Common myeloid progenitor, CD34-positive (primary cell): ENCODE data around the gene POLR1C.

Experiments
- CTCF ChIA-PET: fragments of 350-600 bp; sonication (Branson Sonifier 250); formaldehyde crosslinking; loops from one replicate; lab custom pipeline; 2021; ENCODE audit warnings: antibody characterized with exemption; lab: Charles Lee
- POLR2A ChIA-PET: fragments of 350-600 bp; sonication (Branson Sonifier 250); formaldehyde crosslinking; loops from one replicate; lab custom pipeline; 2021; ENCODE audit warnings: antibody characterized with exemption; lab: Charles Lee
- DNase-seq, 3 donors: peaks; one replicate each; pipeline versions ENCODE4 v3.0.0 to v3.0.0-alpha.2; 2013
- H3K27ac ChIP-seq, 2 experiments: 1 replicate in 1 of 2; 2 replicates in 1 of 2; pipeline ENCODE4 v1.7.0; 2013; ENCODE audit warnings: inconsistent platforms in 2 of 2, low read length in 2 of 2, mild to moderate bottlenecking in 2 of 2, low read depth in 1 of 2, moderate library complexity in 1 of 2; ENCODE audit not compliant: severe bottlenecking in 2 of 2, insufficient read depth in 1 of 2, poor library complexity in 1 of 2
- H3K27me3 ChIP-seq, 5 experiments: replicated peaks in 2 of 5; 1 replicate in 3 of 5; 2 replicates in 2 of 5; pipeline versions ENCODE4 v1.6.1 to v1.7.0; 2013; ENCODE audit warnings: low read length in 4 of 5, mild to moderate bottlenecking in 2 of 5, moderate library complexity in 2 of 5, inconsistent platforms in 1 of 5; ENCODE audit not compliant: insufficient read depth in 5 of 5, control insufficient read depth in 4 of 5
- H3K36me3 ChIP-seq, 4 experiments: 1 replicate in 2 of 4; 2 replicates in 2 of 4; pipeline versions ENCODE4 v1.6.1 to v1.7.0; 2013; ENCODE audit warnings: low read length in 3 of 4, control low read depth in 1 of 4, mild to moderate bottlenecking in 1 of 4; ENCODE audit not compliant: control insufficient read depth in 4 of 4, insufficient read depth in 4 of 4
- H3K4me1 ChIP-seq, 4 experiments: 1 replicate in 3 of 4; 2 replicates in 1 of 4; pipeline versions ENCODE4 v1.6.1 to v1.7.1; 2013; ENCODE audit warnings: low read length in 3 of 4, mild to moderate bottlenecking in 3 of 4, control low read depth in 1 of 4, inconsistent platforms in 1 of 4, moderate library complexity in 1 of 4; ENCODE audit not compliant: control insufficient read depth in 4 of 4, insufficient read depth in 4 of 4; ENCODE audit errors: control extremely low read depth in 1 of 4
- H3K4me3 ChIP-seq, 7 experiments: 1 replicate in 4 of 7; 2 replicates in 3 of 7; pipeline versions ENCODE4 v1.5.1 to v1.7.0; 2013; ENCODE audit warnings: mild to moderate bottlenecking in 7 of 7, low read length in 6 of 7, moderate library complexity in 6 of 7, inconsistent platforms in 2 of 7, low read depth in 2 of 7, control low read depth in 1 of 7; ENCODE audit not compliant: insufficient read depth in 4 of 7, control insufficient read depth in 1 of 7; ENCODE audit errors: extremely low read depth in 1 of 7
- H3K9me3 ChIP-seq, 5 experiments: 1 replicate in 4 of 5; 2 replicates in 1 of 5; pipeline versions ENCODE4 v1.6.1 to v1.7.1; 2013; ENCODE audit warnings: low read length in 4 of 5, mild to moderate bottlenecking in 2 of 5, inconsistent platforms in 1 of 5, low read depth in 1 of 5, moderate library complexity in 1 of 5; ENCODE audit not compliant: control insufficient read depth in 4 of 5, insufficient read depth in 2 of 5; ENCODE audit errors: control extremely low read depth in 1 of 5
- WGBS: methylation state at CpG from one replicate; pipeline ENCODE4 v1.1.5; 2013; ENCODE audit not compliant: insufficient coverage; 5-methylcytosine and 5-hydroxymethylcytosine counted together

POLR1C gene

GRCh38 chr6:43492673-43493072 lies 24.2 kb upstream of the POLR1C start:
- Histone ChIP-seq H3K9me3 (no peaks in the 10 kb centered on the region), H3K36me3 (peaks cover 3 to 27% (median 14%) of the 10 kb centered on the region in 4 experiments), H3K4me3 (no peak overlapping the region), H3K4me1 (peaks cover 0 to 7% (median 6%) of the 10 kb centered on the region in 4 experiments), H3K27ac (no peak overlapping the region), H3K27me3 (no peaks in the 10 kb centered on the region)
- ChIA-PET CTCF (interaction anchor here (0.7 to 8.9 kb wide), 13 partner anchors 8 to 264 kb away, joined by 3 to 64 read pairs (median 4); partner anchors contain the start of genes DLK2 and DNPH1), POLR2A (no interaction called here)
- no peak for DNase-seq
- WGBS, result 96% methylated on average over 3 of the region's 3 CpGs

GRCh38 chr6:43493230-43493629 lies 23.7 kb upstream of the POLR1C start:
- Histone ChIP-seq H3K4me1 (peaks cover 0 to 7% (median 6%) of the 10 kb centered on the region in 4 experiments), H3K27ac (no peak overlapping the region), H3K4me3 (no peak overlapping the region), H3K27me3 (no peaks in the 10 kb centered on the region), H3K9me3 (no peaks in the 10 kb centered on the region), H3K36me3 (peaks cover 2 to 32% (median 15%) of the 10 kb centered on the region in 4 experiments)
- CTCF ChIA-PET, result interaction anchor here (0.8 to 8.9 kb wide), 11 partner anchors 8 to 264 kb away, joined by 3 to 64 read pairs (median 4); partner anchors contain the start of genes DLK2 and DNPH1
- DNase-seq, result no peak
- WGBS, result 90% methylated on average over 2 of the region's 2 CpGs
- POLR2A ChIA-PET, result no interaction called here

GRCh38 chr6:43493833-43494232 lies 23.1 kb upstream of the POLR1C start:
- 100% methylated on average over 4 of the region's 7 CpGs for WGBS
- CTCF ChIA-PET, result interaction anchor here (1.0 to 8.9 kb wide), 11 partner anchors 8 to 265 kb away, joined by 3 to 64 read pairs (median 4); partner anchors contain the start of genes DLK2 and DNPH1
- no peak overlapping the region for H3K4me3 ChIP-seq
- peaks cover 0 to 7% (median 6%) of the 10 kb centered on the region in 4 experiments for H3K4me1 ChIP-seq
- H3K27me3 ChIP-seq, result no peaks in the 10 kb centered on the region
- no peaks in the 10 kb centered on the region for H3K9me3 ChIP-seq
- POLR2A ChIA-PET, result no interaction called here
- no peak for DNase-seq
- no peak overlapping the region for H3K27ac ChIP-seq
- peaks cover 2 to 38% (median 19%) of the 10 kb centered on the region in 4 experiments for H3K36me3 ChIP-seq

GRCh38 chr6:43494321-43494720 lies 22.6 kb upstream of the POLR1C start:
- H3K4me1 ChIP-seq, result peaks cover 0 to 7% (median 6%) of the 10 kb centered on the region in 4 experiments
- no peak for DNase-seq
- H3K9me3 ChIP-seq, result no peaks in the 10 kb centered on the region
- CTCF ChIA-PET, result interaction anchor here (1.1 to 8.9 kb wide), 8 partner anchors 9 to 133 kb away, joined by 3 to 64 read pairs (median 4); no protein-coding TSS in a partner anchor
- H3K4me3 ChIP-seq, result no peak overlapping the region
- no peak overlapping the region for H3K27ac ChIP-seq
- WGBS, result 91% methylated on average over 3 of the region's 6 CpGs
- peaks cover 1 to 43% (median 20%) of the 10 kb centered on the region in 4 experiments for H3K36me3 ChIP-seq
- POLR2A ChIA-PET, result no interaction called here
- no peaks in the 10 kb centered on the region for H3K27me3 ChIP-seq

GRCh38 chr6:43494766-43495165 lies 22.1 kb upstream of the POLR1C start:
- WGBS, result 97% methylated on average over 4 of the region's 4 CpGs
- POLR2A ChIA-PET, result no interaction called here
- CTCF ChIA-PET, result interaction anchor here (1.1 to 8.9 kb wide), 7 partner anchors 12 to 133 kb away, joined by 3 to 64 read pairs (median 4); no protein-coding TSS in a partner anchor

GRCh38 chr6:43495409-43495941 lies 21.4 kb upstream of the POLR1C start:
- Histone ChIP-seq H3K27ac (no peak overlapping the region), H3K9me3 (no peaks in the 10 kb centered on the region), H3K27me3 (no peaks in the 10 kb centered on the region), H3K36me3 (peaks cover 10 to 44% (median 30%) of the 10 kb centered on the region in 4 experiments), H3K4me3 (no peak overlapping the region), H3K4me1 (peaks cover 0 to 7% (median 6%) of the 10 kb centered on the region in 4 experiments)
- WGBS, result 56% methylated on average over 2 of the region's 4 CpGs
- ChIA-PET POLR2A (no interaction called here), CTCF (interaction anchor here (0.7 to 8.9 kb wide), 9 partner anchors 8 to 134 kb away, joined by 3 to 64 read pairs (median 4); partner anchors contain the start of gene DLK2)
- DNase-seq, result no peak

More at GRCh38 chr6:43494766-43495165, 22.1 kb upstream of the POLR1C start:
- H3K4me1 ChIP-seq, result peaks cover 0 to 7% (median 6%) of the 10 kb centered on the region in 4 experiments
- no peak for DNase-seq
- H3K36me3 ChIP-seq, result peaks cover 6 to 43% (median 23%) of the 10 kb centered on the region in 4 experiments
- H3K9me3 ChIP-seq, result no peaks in the 10 kb centered on the region
- no peaks in the 10 kb centered on the region for H3K27me3 ChIP-seq
- no peak overlapping the region for H3K4me3 ChIP-seq
- H3K27ac ChIP-seq, result no peak overlapping the region
